RWPE2 (cell line): ENCODE data around the gene POMGNT2.

Experiments used
- ATAC-seq: fragments of 200-7000 bp; cut with Tn5 transposase; 3 replicates; pipeline ENCODE4 v1.9.1; 2021; ENCODE audit warnings: low read depth
- DNase-seq: peaks from one replicate; pipeline ENCODE4 v3.0.0-alpha.2; 2020; ENCODE audit warnings: low spot score
- H3K27ac ChIP-seq: fragments of 450-650 bp; 2 replicates; pipeline ENCODE4 v1.5.1; 2017; ENCODE audit warnings: mild to moderate bottlenecking; ENCODE audit not compliant: poor library complexity, severe bottlenecking
- H3K27me3 ChIP-seq: fragments of 250-450 bp; sonication (Bioruptor Pico); 2 replicates; pipeline ENCODE4 v1.5.1; 2021; ENCODE audit warnings: mild to moderate bottlenecking, moderate library complexity; ENCODE audit not compliant: insufficient read depth, poor library complexity, severe bottlenecking
- H3K36me3 ChIP-seq: fragments of 250-450 bp; sonication (Bioruptor Pico); 2 replicates; pipeline ENCODE4 v1.5.1; 2020; ENCODE audit warnings: low read depth, mild to moderate bottlenecking, moderate library complexity
- H3K4me1 ChIP-seq: fragments of 250-450 bp; sonication (Bioruptor Pico); 2 replicates; pipeline ENCODE4 v1.5.1; 2021; ENCODE audit warnings: mild to moderate bottlenecking, moderate library complexity; ENCODE audit not compliant: insufficient read depth, poor library complexity, severe bottlenecking
- H3K4me3 ChIP-seq: fragments of 250-450 bp; sonication (Bioruptor Pico); 2 replicates; pipeline ENCODE4 v1.5.1; 2021; ENCODE audit warnings: mild to moderate bottlenecking, moderate library complexity; ENCODE audit not compliant: severe bottlenecking
- H3K9me3 ChIP-seq: fragments of 250-450 bp; sonication (Bioruptor Pico); 2 replicates; pipeline ENCODE4 v1.5.1; 2021; ENCODE audit warnings: mild to moderate bottlenecking, moderate library complexity; ENCODE audit not compliant: severe bottlenecking
- TF ChIP-seq, protein P1 (sequence below): fragments of 450-650 bp; IDR thresholded peaks from one replicate; pipeline ENCODE4 v1.5.1; 2017; ENCODE audit warnings: mild to moderate bottlenecking, moderate library complexity; ENCODE audit not compliant: poor library complexity, severe bottlenecking

Gene POMGNT2

DNA sequence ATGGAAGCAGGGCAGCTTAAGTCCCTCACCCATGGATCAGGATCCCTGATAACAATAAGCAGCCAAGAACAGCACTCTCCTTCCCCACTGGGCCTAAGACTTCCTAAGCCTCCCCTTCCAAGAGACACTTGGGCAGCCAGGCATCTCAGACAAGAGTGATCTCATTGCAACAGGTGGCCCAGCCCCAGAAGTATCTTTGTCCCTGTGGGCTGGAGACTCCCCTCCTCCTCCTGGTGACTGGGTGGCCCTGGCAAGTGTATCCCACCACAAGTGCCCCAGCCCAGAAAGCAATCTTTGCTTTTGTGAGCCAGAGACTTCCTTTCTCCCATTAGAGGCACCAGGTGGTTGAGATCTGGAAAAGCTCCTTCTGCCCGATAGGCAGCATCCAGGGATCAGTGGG, 40.7 kb upstream of the POMGNT2 start:
- Histone ChIP-seq H3K36me3 (no peaks in the 10 kb centered on the region), H3K27me3 (no peaks in the 10 kb centered on the region), H3K4me1 (no peaks in the 10 kb centered on the region), H3K27ac (no peak overlapping the region), H3K4me3 (no peak overlapping the region), H3K9me3 (no peaks in the 10 kb centered on the region)
- DNase-seq = no peak
- no peak for ATAC-seq
- TF ChIP-seq, protein P1, sequence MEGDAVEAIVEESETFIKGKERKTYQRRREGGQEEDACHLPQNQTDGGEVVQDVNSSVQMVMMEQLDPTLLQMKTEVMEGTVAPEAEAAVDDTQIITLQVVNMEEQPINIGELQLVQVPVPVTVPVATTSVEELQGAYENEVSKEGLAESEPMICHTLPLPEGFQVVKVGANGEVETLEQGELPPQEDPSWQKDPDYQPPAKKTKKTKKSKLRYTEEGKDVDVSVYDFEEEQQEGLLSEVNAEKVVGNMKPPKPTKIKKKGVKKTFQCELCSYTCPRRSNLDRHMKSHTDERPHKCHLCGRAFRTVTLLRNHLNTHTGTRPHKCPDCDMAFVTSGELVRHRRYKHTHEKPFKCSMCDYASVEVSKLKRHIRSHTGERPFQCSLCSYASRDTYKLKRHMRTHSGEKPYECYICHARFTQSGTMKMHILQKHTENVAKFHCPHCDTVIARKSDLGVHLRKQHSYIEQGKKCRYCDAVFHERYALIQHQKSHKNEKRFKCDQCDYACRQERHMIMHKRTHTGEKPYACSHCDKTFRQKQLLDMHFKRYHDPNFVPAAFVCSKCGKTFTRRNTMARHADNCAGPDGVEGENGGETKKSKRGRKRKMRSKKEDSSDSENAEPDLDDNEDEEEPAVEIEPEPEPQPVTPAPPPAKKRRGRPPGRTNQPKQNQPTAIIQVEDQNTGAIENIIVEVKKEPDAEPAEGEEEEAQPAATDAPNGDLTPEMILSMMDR = no peak

DNA sequence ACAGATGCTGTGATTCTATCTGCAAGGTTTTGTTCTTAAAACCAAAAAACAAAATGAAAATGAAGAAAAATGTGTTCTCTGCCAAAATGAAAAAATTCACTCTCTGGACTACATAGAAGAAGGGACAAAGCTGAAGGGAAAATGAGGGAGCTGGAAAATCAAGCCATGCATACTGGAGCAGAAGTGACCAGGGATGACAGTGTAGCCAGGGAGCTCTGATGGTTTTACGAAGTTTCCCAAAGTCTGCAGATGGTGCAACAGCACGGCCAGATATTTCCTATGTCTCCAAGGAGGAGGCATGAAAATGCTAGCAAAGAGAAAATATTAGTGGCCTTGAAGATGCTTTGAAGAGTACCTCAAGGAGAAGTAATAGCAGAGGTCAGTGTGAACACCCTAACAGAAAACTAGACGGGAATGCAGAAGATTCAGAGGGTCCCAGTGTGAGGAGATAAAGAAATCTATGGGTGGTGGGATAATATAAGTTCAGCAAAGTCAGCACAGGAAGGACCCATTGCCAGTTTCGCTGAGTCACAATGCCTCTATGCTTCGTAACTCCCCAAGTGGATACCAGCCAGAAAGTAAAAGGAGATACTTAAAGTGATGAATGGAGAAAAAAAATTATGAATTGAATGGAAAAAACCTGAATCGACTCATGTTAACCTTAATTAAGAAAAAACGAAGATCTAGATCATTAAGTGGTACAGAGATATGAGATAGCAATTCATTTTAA, 39.0 kb upstream of the POMGNT2 start:
- DNase-seq (no peak), ATAC-seq (no peak)
- H3K36me3 ChIP-seq = no peaks in the 10 kb centered on the region
- H3K27me3 ChIP-seq = no peaks in the 10 kb centered on the region
- H3K9me3 ChIP-seq = no peaks in the 10 kb centered on the region
- H3K27ac ChIP-seq = no peak overlapping the region
- TF ChIP-seq, protein P1 = no peak
- H3K4me3 ChIP-seq = no peak overlapping the region
- no peaks in the 10 kb centered on the region for H3K4me1 ChIP-seq

- Histone ChIP-seq H3K4me3 (no peak overlapping the region), H3K4me1 (no peaks in the 10 kb centered on the region), H3K9me3 (no peaks in the 10 kb centered on the region), H3K27ac (no peak overlapping the region), H3K27me3 (no peaks in the 10 kb centered on the region), H3K36me3 (no peaks in the 10 kb centered on the region)
- DNase-seq = no peak
- no peak for ATAC-seq
- TF ChIP-seq, protein P1 = no peak
Observed at GRCh38 chr3:43142472-43142871, 36.6 kb upstream of the POMGNT2 start.

DNA sequence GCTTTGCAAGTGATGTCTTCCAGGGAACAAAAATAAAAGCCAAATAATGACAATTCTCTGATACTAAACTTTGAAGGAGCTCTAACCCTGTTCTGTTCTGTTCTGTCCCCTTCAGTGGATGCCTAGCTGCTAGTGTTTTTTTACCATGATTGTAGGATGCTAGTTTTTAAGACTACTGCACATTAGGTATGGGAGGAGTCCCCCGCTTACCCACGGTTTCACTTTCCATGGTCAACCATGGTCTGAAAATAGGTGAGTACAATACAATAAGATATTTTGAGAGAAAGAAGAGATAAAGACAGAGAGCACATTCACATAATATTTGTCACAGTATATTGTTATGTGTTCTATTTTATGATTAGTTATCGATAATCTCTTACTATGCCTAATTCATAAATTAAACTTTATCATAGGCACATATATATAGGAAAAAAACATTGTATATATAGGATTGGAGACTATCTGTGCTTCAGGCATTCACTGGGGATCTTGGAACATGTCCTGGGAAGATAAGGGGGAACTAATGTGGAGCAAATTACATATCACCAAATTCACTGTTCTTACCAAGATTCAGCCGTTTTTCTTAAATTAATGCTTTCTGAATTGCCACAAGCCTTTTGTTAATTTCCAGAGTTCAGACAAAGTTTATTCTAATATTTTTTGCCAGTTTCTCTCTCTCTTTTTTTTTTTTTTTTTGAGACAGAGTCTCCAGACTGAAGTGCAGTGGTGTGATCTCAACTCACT, 32.8 kb upstream of the POMGNT2 start:
- Histone ChIP-seq H3K4me3 (no peak overlapping the region), H3K27me3 (no peaks in the 10 kb centered on the region), H3K9me3 (no peaks in the 10 kb centered on the region), H3K4me1 (no peaks in the 10 kb centered on the region), H3K27ac (no peak overlapping the region), H3K36me3 (no peaks in the 10 kb centered on the region)
- TF ChIP-seq, protein P1 = no peak
- no peak for ATAC-seq
- no peak for DNase-seq
